Liver (tissue), 3 donors: ENCODE results near the gene DYRK3.

ENCODE experiments used
- EGR1 ChIP-seq, 2 donors: IDR thresholded peaks; 2 replicates each; pipeline ENCODE4 v1.6.1; 2016 to 2018; ENCODE audit warnings: antibody characterized with exemption in 2 of 2, low read depth in 2 of 2
- FOXA1 ChIP-seq: IDR thresholded peaks from 2 replicates; pipeline ENCODE4 v1.6.1; 2016; ENCODE audit warnings: antibody characterized with exemption
- JUND ChIP-seq, 2 donors: IDR thresholded peaks; 2 replicates each; pipeline ENCODE4 v1.6.1; 2016; ENCODE audit warnings: antibody characterized with exemption in 2 of 2
- MAX ChIP-seq: IDR thresholded peaks from 2 replicates; pipeline ENCODE4 v1.6.1; 2016; ENCODE audit warnings: antibody characterized with exemption
- RAD21 ChIP-seq, 2 donors: IDR thresholded peaks; 2 replicates each; pipeline ENCODE4 v1.6.1; 2016; ENCODE audit warnings: antibody characterized with exemption in 2 of 2, mild to moderate bottlenecking in 2 of 2
- SP1 ChIP-seq: IDR thresholded peaks from 2 replicates; pipeline ENCODE4 v1.6.1; 2018; ENCODE audit warnings: antibody characterized with exemption, mild to moderate bottlenecking
- TAF1 ChIP-seq: conservative IDR thresholded peaks from 2 replicates; pipeline ENCODE4 v1.6.1; 2016; ENCODE audit warnings: antibody characterized with exemption, mild to moderate bottlenecking
- TF ChIP-seq, protein P1 (sequence below): fragments of 150-350 bp; IDR thresholded peaks from 2 replicates; pipeline ENCODE4 v1.5.1; 2017; ENCODE audit warnings: improper control_type of control experiment, low read depth, low read length; ENCODE audit not compliant: missing input control
- TF ChIP-seq, protein P2 (sequence below): IDR thresholded peaks from 2 replicates; pipeline ENCODE4 v1.6.1; 2016; ENCODE audit warnings: antibody characterized with exemption, mild to moderate bottlenecking
- donor health status: healthy.
- donor health status: healthy.

DNA sequence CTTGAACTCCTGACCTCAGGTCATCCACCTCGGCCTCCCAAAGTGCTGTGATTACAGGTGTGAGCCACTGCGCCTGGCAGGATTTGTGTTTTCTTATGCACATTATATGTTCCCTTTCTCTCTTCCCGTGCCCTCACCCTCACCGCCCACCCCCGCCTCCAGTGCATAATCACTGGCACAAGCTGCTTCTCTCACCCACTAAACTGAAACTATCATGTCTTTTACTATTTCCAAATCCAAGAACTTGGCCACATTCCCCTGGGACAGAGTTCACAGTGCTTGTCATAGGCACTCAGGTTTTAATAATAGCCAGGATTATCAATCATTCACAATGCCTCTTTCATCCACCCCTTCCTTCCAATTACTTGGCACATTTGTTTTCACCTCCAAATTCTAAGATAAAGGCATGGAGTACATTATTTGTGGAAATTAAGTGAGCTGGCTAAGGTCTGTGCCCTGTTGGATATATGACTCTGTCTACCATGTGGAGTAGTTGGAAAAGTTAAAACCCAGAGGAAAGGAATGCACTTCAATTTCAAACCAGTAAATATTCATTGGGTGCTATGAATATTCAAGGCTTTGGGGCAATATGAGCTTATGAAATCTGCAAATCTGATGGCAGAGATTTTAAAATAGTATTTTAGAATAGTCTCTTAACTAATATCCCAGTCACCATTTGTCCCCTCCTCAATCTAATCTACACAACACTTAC, 31.8 kb downstream of the DYRK3 start:
- TF ChIP-seq, protein P1, sequence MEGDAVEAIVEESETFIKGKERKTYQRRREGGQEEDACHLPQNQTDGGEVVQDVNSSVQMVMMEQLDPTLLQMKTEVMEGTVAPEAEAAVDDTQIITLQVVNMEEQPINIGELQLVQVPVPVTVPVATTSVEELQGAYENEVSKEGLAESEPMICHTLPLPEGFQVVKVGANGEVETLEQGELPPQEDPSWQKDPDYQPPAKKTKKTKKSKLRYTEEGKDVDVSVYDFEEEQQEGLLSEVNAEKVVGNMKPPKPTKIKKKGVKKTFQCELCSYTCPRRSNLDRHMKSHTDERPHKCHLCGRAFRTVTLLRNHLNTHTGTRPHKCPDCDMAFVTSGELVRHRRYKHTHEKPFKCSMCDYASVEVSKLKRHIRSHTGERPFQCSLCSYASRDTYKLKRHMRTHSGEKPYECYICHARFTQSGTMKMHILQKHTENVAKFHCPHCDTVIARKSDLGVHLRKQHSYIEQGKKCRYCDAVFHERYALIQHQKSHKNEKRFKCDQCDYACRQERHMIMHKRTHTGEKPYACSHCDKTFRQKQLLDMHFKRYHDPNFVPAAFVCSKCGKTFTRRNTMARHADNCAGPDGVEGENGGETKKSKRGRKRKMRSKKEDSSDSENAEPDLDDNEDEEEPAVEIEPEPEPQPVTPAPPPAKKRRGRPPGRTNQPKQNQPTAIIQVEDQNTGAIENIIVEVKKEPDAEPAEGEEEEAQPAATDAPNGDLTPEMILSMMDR: no peak
- TF ChIP-seq TAF1 (no peak), SP1 (peak; percentile 91), RAD21 (IDR thresholded peaks at IDR 0.05) (peak; percentile 46 to 64), EGR1 (IDR thresholded peaks at IDR 0.05; ENCODE audit: low read depth in 2 of 2) (peak; percentile 85 to 89), MAX (peak; percentile 69), JUND (IDR thresholded peaks at IDR 0.05) (peak; percentile 69 to 79), FOXA1 (no peak)
- TF ChIP-seq, protein P2, sequence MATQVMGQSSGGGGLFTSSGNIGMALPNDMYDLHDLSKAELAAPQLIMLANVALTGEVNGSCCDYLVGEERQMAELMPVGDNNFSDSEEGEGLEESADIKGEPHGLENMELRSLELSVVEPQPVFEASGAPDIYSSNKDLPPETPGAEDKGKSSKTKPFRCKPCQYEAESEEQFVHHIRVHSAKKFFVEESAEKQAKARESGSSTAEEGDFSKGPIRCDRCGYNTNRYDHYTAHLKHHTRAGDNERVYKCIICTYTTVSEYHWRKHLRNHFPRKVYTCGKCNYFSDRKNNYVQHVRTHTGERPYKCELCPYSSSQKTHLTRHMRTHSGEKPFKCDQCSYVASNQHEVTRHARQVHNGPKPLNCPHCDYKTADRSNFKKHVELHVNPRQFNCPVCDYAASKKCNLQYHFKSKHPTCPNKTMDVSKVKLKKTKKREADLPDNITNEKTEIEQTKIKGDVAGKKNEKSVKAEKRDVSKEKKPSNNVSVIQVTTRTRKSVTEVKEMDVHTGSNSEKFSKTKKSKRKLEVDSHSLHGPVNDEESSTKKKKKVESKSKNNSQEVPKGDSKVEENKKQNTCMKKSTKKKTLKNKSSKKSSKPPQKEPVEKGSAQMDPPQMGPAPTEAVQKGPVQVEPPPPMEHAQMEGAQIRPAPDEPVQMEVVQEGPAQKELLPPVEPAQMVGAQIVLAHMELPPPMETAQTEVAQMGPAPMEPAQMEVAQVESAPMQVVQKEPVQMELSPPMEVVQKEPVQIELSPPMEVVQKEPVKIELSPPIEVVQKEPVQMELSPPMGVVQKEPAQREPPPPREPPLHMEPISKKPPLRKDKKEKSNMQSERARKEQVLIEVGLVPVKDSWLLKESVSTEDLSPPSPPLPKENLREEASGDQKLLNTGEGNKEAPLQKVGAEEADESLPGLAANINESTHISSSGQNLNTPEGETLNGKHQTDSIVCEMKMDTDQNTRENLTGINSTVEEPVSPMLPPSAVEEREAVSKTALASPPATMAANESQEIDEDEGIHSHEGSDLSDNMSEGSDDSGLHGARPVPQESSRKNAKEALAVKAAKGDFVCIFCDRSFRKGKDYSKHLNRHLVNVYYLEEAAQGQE: peak; percentile 63
